Trophoblast cell (in vitro differentiated cells and primary cell): ENCODE results near the gene AP4S1.

ENCODE experiments used
- DNase-seq, 2 donors: peaks; one replicate each; pipeline ENCODE4 v3.0.0-alpha.2; 2016
- H2AFZ ChIP-seq: 2 replicates; pipeline ENCODE4 v1.6.1; 2013; ENCODE audit warnings: low read length, moderate library complexity, mild to moderate bottlenecking; ENCODE audit not compliant: insufficient read depth, poor library complexity
- H2AK5ac ChIP-seq: 2 replicates; pipeline ENCODE4 v1.6.1; 2013; ENCODE audit warnings: mild to moderate bottlenecking, low read length
- H2BK120ac ChIP-seq: 2 replicates; pipeline ENCODE4 v1.6.1; 2013; ENCODE audit warnings: low read length, mild to moderate bottlenecking, moderate library complexity; ENCODE audit not compliant: insufficient read depth, poor library complexity
- H2BK12ac ChIP-seq: 2 replicates; pipeline ENCODE4 v1.6.1; 2013; ENCODE audit warnings: mild to moderate bottlenecking, low read length, moderate library complexity
- H2BK5ac ChIP-seq: 2 replicates; pipeline ENCODE4 v1.6.1; 2013; ENCODE audit warnings: low read length, low read depth, moderate library complexity, mild to moderate bottlenecking; ENCODE audit not compliant: poor library complexity
- H3K14ac ChIP-seq: 2 replicates; pipeline ENCODE4 v1.6.1; 2013; ENCODE audit warnings: mild to moderate bottlenecking, low read length
- H3K18ac ChIP-seq: 2 replicates; pipeline ENCODE4 v1.6.1; 2013; ENCODE audit warnings: mild to moderate bottlenecking, low read length
- H3K23ac ChIP-seq: 2 replicates; pipeline ENCODE4 v1.6.1; 2013; ENCODE audit warnings: low read length
- H3K27ac ChIP-seq: 2 replicates; pipeline ENCODE4 v1.5.1; 2013; ENCODE audit warnings: low read depth, mild to moderate bottlenecking, inconsistent platforms, low read length, moderate library complexity
- H3K27me3 ChIP-seq: 2 replicates; pipeline ENCODE4 v1.6.1; 2013; ENCODE audit warnings: inconsistent platforms, mild to moderate bottlenecking, low read length, moderate library complexity; ENCODE audit not compliant: insufficient read depth
- H3K36me3 ChIP-seq, 2 experiments: 1 replicate in 1 of 2; 2 replicates in 1 of 2; pipeline ENCODE4 v1.6.1; 2013; ENCODE audit warnings: low read length in 2 of 2, mild to moderate bottlenecking in 2 of 2, moderate library complexity in 1 of 2; ENCODE audit not compliant: insufficient read depth in 2 of 2, control insufficient read depth in 1 of 2
- H3K4ac ChIP-seq: 2 replicates; pipeline ENCODE4 v1.6.1; 2013; ENCODE audit warnings: low read depth, mild to moderate bottlenecking, low read length, moderate library complexity
- H3K4me1 ChIP-seq, 2 experiments: 1 replicate in 1 of 2; 2 replicates in 1 of 2; pipeline ENCODE4 v1.6.1; 2013; ENCODE audit warnings: low read length in 2 of 2, mild to moderate bottlenecking in 2 of 2, moderate library complexity in 1 of 2; ENCODE audit not compliant: insufficient read depth in 2 of 2, control insufficient read depth in 1 of 2
- H3K4me2 ChIP-seq: 2 replicates; pipeline ENCODE4 v1.6.1; 2013; ENCODE audit warnings: inconsistent platforms, mild to moderate bottlenecking, low read length, moderate library complexity
- H3K4me3 ChIP-seq: 2 replicates; pipeline ENCODE4 v1.5.1; 2013; ENCODE audit warnings: mild to moderate bottlenecking, low read depth, low read length, inconsistent platforms
- H3K79me1 ChIP-seq: one replicate; pipeline ENCODE4 v1.6.1; 2013; ENCODE audit warnings: low read length
- H3K79me2 ChIP-seq: 2 replicates; pipeline ENCODE4 v1.6.1; 2013; ENCODE audit warnings: low read length, mild to moderate bottlenecking; ENCODE audit not compliant: control insufficient read depth, insufficient read depth, poor library complexity
- H3K9ac ChIP-seq: 2 replicates; pipeline ENCODE4 v1.6.1; 2013; ENCODE audit warnings: mild to moderate bottlenecking, low read length
- H3K9me3 ChIP-seq: 2 replicates; pipeline ENCODE4 v1.6.1; 2013; ENCODE audit warnings: low read depth, mild to moderate bottlenecking, control low read depth, inconsistent platforms, low read length; ENCODE audit not compliant: insufficient read depth
- H4K12ac ChIP-seq: 2 replicates; pipeline ENCODE4 v1.6.1; 2013; ENCODE audit warnings: low read depth, mild to moderate bottlenecking, low read length, moderate library complexity
- H4K8ac ChIP-seq: 2 replicates; pipeline ENCODE4 v1.6.1; 2013; ENCODE audit warnings: low read depth, mild to moderate bottlenecking, low read length, moderate library complexity
- H4K91ac ChIP-seq: one replicate; pipeline ENCODE4 v1.6.1; 2013; ENCODE audit warnings: low read depth, mild to moderate bottlenecking, low read length, moderate library complexity
- WGBS: extraction: QIAGEN DNeasy Blood & Tissue Kit; methylation state at CpG from one replicate; pipeline ENCODE4 v1.1.7; 2013; ENCODE audit warnings: missing lambda C conversion rate; ENCODE audit not compliant: insufficient read length, insufficient coverage; ENCODE audit errors: extremely low coverage; 5-methylcytosine and 5-hydroxymethylcytosine counted together

Gene AP4S1

GRCh38 chr14:30982533-30982932 lies 42.9 kb upstream of the AP4S1 start:
- Histone ChIP-seq H2AFZ (no peak overlapping the region), H3K4me2 (no peak overlapping the region), H3K27me3 (no peaks in the 10 kb centered on the region), H3K18ac (no peak overlapping the region), H3K79me1 (no peaks in the 10 kb centered on the region), H3K79me2 (peaks cover 3% of the 10 kb centered on the region), H2BK5ac (no peak overlapping the region), H3K27ac (no peak overlapping the region), H3K4ac (no peak overlapping the region), H4K8ac (no peak overlapping the region), H3K4me3 (no peak overlapping the region), H4K12ac (no peak overlapping the region), H3K9me3 (no peaks in the 10 kb centered on the region), H2AK5ac (no peak overlapping the region), H3K9ac (no peak overlapping the region), H4K91ac (no peak overlapping the region), H3K14ac (no peak overlapping the region), H2BK12ac (no peak overlapping the region), H3K4me1 (no peaks in the 10 kb centered on the region), H2BK120ac (no peak overlapping the region), H3K36me3 (no peaks in the 10 kb centered on the region), H3K23ac (no peak overlapping the region)
- WGBS = no CpG with 5 or more reads among the region's 7 CpGs
- no peak for DNase-seq

DNA sequence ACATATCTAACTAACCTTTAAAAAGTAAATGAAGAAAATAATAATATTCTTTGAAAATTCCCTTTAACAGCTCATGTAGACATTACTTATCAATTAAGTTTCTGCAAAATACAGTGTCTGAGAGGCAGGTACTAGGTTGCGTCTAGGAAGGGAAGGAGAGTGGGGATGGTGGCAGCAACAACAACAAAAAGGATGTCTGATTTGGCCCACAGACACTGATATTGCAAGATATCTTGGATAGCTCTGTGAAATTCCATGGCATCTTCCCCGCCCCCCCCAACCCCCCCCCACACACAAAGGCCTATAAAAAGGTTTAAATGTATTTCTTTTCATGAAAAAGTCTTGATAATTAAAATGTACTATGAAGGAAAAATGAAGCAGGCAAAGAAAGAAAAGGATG lies 41.6 kb upstream of the AP4S1 start:
- Histone ChIP-seq H3K27me3 (no peaks in the 10 kb centered on the region), H3K9ac (no peak overlapping the region), H4K12ac (no peak overlapping the region), H4K91ac (no peak overlapping the region), H2BK5ac (no peak overlapping the region), H3K4me2 (no peak overlapping the region), H3K18ac (no peak overlapping the region), H3K79me1 (no peaks in the 10 kb centered on the region), H3K14ac (no peak overlapping the region), H2BK12ac (no peak overlapping the region), H3K4me3 (no peak overlapping the region), H3K36me3 (no peaks in the 10 kb centered on the region), H2AFZ (no peak overlapping the region), H2AK5ac (no peak overlapping the region), H3K9me3 (no peaks in the 10 kb centered on the region), H3K23ac (no peak overlapping the region), H3K4me1 (no peaks in the 10 kb centered on the region), H2BK120ac (no peak overlapping the region), H3K79me2 (peaks cover 3% of the 10 kb centered on the region), H3K27ac (no peak overlapping the region), H3K4ac (no peak overlapping the region), H4K8ac (no peak overlapping the region)
- WGBS = no CpG with 5 or more reads among the region's 2 CpGs
- DNase-seq = no peak

- Histone ChIP-seq H3K9ac (no peak overlapping the region), H3K4ac (no peak overlapping the region), H3K27ac (no peak overlapping the region), H4K12ac (no peak overlapping the region), H3K79me1 (no peaks in the 10 kb centered on the region), H3K27me3 (no peaks in the 10 kb centered on the region), H4K8ac (no peak overlapping the region), H2AFZ (no peak overlapping the region), H3K23ac (no peak overlapping the region), H3K79me2 (peaks cover 3% of the 10 kb centered on the region), H2BK5ac (no peak overlapping the region), H2AK5ac (no peak overlapping the region), H2BK12ac (no peak overlapping the region), H3K9me3 (no peaks in the 10 kb centered on the region), H3K36me3 (no peaks in the 10 kb centered on the region), H3K4me3 (no peak overlapping the region), H3K14ac (no peak overlapping the region), H4K91ac (no peak overlapping the region), H3K4me2 (no peak overlapping the region), H3K4me1 (peaks cover 0 to 3% of the 10 kb centered on the region in 2 experiments), H2BK120ac (no peak overlapping the region), H3K18ac (no peak overlapping the region)
- no peak for DNase-seq
- no CpG with 5 or more reads among the region's 3 CpGs for WGBS
Observed at GRCh38 chr14:30985796-30986195, 39.7 kb upstream of the AP4S1 start.

GRCh38 chr14:30988509-30988908 lies 36.9 kb upstream of the AP4S1 start:
- H2BK5ac ChIP-seq = no peak overlapping the region
- no peak overlapping the region for H3K18ac ChIP-seq
- DNase-seq = no peak
- H2BK12ac ChIP-seq = no peak overlapping the region
- no peak overlapping the region for H3K4ac ChIP-seq
- H3K4me2 ChIP-seq = no peak overlapping the region
- no peak overlapping the region for H3K4me3 ChIP-seq
- H3K14ac ChIP-seq = no peak overlapping the region
- H2BK120ac ChIP-seq = no peak overlapping the region
- no peak overlapping the region for H2AFZ ChIP-seq
- H3K79me2 ChIP-seq = no peaks in the 10 kb centered on the region
- H3K9ac ChIP-seq = no peak overlapping the region
- no peak overlapping the region for H3K27ac ChIP-seq
- H3K4me1 ChIP-seq = peaks cover 0 to 3% of the 10 kb centered on the region in 2 experiments
- H3K79me1 ChIP-seq = no peaks in the 10 kb centered on the region
- H3K9me3 ChIP-seq = no peaks in the 10 kb centered on the region
- H4K91ac ChIP-seq = no peak overlapping the region
- no peaks in the 10 kb centered on the region for H3K36me3 ChIP-seq
- H3K23ac ChIP-seq = no peak overlapping the region
- no peak overlapping the region for H2AK5ac ChIP-seq
- H3K27me3 ChIP-seq = no peaks in the 10 kb centered on the region
- H4K12ac ChIP-seq = no peak overlapping the region
- no peak overlapping the region for H4K8ac ChIP-seq

DNA sequence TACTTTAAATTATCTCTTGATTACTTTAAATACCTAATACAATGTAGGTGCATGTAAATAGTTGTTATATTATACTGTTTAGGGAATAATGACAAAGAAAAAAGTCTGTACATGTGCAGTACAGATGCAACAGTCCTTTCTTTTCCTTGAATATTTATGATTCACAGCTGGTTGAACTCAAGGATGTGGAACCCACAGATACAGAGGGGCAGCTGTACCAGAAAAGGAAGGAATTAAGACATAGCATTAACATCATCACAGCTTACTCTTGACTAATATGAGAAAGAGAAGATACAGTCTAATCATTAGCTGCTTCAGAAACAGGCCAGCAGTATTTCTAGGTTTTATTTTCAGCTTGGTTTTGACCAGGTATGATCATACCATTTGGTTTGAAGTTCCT lies 34.7 kb upstream of the AP4S1 start:
- Histone ChIP-seq H3K79me2 (peaks cover 2% of the 10 kb centered on the region), H3K23ac (no peak overlapping the region), H2BK120ac (no peak overlapping the region), H3K14ac (no peak overlapping the region), H3K9ac (no peak overlapping the region), H3K4me3 (no peak overlapping the region), H3K36me3 (no peaks in the 10 kb centered on the region), H3K27ac (no peak overlapping the region), H3K9me3 (no peaks in the 10 kb centered on the region), H3K27me3 (no peaks in the 10 kb centered on the region), H4K12ac (no peak overlapping the region), H3K4ac (no peak overlapping the region), H2BK12ac (no peak overlapping the region), H3K18ac (no peak overlapping the region), H2BK5ac (no peak overlapping the region), H3K79me1 (no peaks in the 10 kb centered on the region), H4K91ac (no peak overlapping the region), H4K8ac (no peak overlapping the region), H2AK5ac (no peak overlapping the region), H3K4me2 (no peak overlapping the region), H2AFZ (no peak overlapping the region), H3K4me1 (peaks cover 0 to 3% of the 10 kb centered on the region in 2 experiments)
- no peak for DNase-seq
